Smooth muscle cell (in vitro differentiated cells): Measurements from ENCODE around the gene FMN1. TPM values are rescaled to one million over a fixed set of nuclear protein-coding genes. Genes with fewer than 3 reads are reported as not detected.

Experiments used
- DNase-seq: peaks from one replicate; lab custom pipeline; 2025; ENCODE audit not compliant: unreplicated experiment; lab: John Stamatoyannopoulos, UW
- H2AFZ ChIP-seq: fragments of 200-600 bp; sonication (generic); 2 replicates; pipeline ENCODE4 v1.6.0; 2016; ENCODE audit warnings: antibody characterized with exemption, low read depth, mild to moderate bottlenecking
- H3F3A ChIP-seq: fragments of 200-600 bp; sonication (generic); 2 replicates; pipeline ENCODE4 v1.6.0; 2017; ENCODE audit warnings: antibody characterized with exemption, low read depth
- H3K27ac ChIP-seq: fragments of 200-600 bp; sonication (generic); 2 replicates; pipeline ENCODE4 v1.5.1; 2016; ENCODE audit warnings: low read depth, mild to moderate bottlenecking
- H3K27me3 ChIP-seq: fragments of 200-600 bp; sonication (generic); 2 replicates; pipeline ENCODE4 v1.6.1; 2016; ENCODE audit warnings: low read depth, mild to moderate bottlenecking
- H3K36me3 ChIP-seq: fragments of 200-600 bp; sonication (generic); 2 replicates; pipeline ENCODE4 v1.5.1; 2016; ENCODE audit warnings: low read depth
- H3K4me1 ChIP-seq: fragments of 200-600 bp; sonication (generic); 2 replicates; pipeline ENCODE4 v1.5.1; 2016; ENCODE audit warnings: low read depth
- H3K4me2 ChIP-seq: fragments of 200-600 bp; sonication (generic); 2 replicates; pipeline ENCODE4 v1.6.0; 2016; ENCODE audit warnings: mild to moderate bottlenecking
- H3K4me3 ChIP-seq: fragments of 200-600 bp; sonication (generic); 2 replicates; pipeline ENCODE4 v1.5.1; 2016; ENCODE audit warnings: mild to moderate bottlenecking
- H3K79me2 ChIP-seq: fragments of 200-600 bp; sonication (generic); 2 replicates; pipeline ENCODE4 v1.6.0; 2016; ENCODE audit warnings: low read depth, mild to moderate bottlenecking
- H3K9ac ChIP-seq: fragments of 200-600 bp; sonication (generic); 2 replicates; pipeline ENCODE4 v1.6.0; 2016; ENCODE audit warnings: low read depth
- H3K9me3 ChIP-seq: fragments of 200-600 bp; sonication (generic); replicated peaks from 2 replicates; pipeline ENCODE4 v1.5.1; 2016; ENCODE audit warnings: low read depth
- H4K20me1 ChIP-seq: fragments of 200-600 bp; sonication (generic); 2 replicates; pipeline ENCODE4 v1.6.0; 2016; ENCODE audit warnings: low read depth
- WGBS: methylation state at CpG from one replicate; pipeline ENCODE4 v1.1.7; 2016; ENCODE audit warnings: low lambda C conversion rate; 5-methylcytosine and 5-hydroxymethylcytosine counted together
- polyA plus RNA-seq: library from polyadenylated mRNA; unstranded; fragments of >200 nt; fragmentation: Nextera tagmentation; extraction: Ambion mirVana; gene quantifications from 2 replicates; pipeline ENCODE4 v1.2.1, GENCODE V29; 2016
- total RNA-seq: library from RNA; depleted of rRNA; stranded (reverse); fragments of >200 nt; gene quantifications from 2 replicates; pipeline ENCODE4 v1.2.3, GENCODE V29; 2014
- TF ChIP-seq, protein P1 (sequence below): fragments of 200-600 bp; sonication (generic); IDR thresholded peaks from 2 replicates; pipeline ENCODE4 v1.5.1; 2017; ENCODE audit warnings: borderline replicate concordance, mild to moderate bottlenecking, antibody characterized with exemption; ENCODE audit not compliant: insufficient read depth, poor library complexity, severe bottlenecking

The FMN1 gene
- total and polyA plus RNA-seq, 2 experiments from 2014 or later = 0.08 to 4.0 TPM

DNA sequence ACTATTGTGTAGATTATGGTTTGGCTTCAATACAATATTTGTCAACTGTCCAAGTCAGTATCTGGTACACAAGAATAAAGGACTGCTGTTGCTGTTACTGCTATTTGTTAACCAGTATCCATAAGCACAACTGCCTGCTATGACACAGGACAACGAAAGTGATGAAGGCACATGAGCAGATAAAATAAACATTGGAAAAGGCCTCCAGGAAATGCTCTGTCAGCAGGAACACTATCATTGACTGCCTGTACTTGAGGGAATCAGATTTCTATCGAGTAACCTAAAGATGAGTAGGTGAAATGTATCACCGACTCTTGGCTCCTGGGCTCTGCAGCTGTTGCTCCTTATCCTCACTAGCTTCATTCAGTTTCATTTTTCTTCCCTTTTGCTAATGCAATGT lies 56.5 kb downstream of the FMN1 start:
- no peak for DNase-seq
- Histone ChIP-seq H3K4me1 (no peaks in the 10 kb centered on the region), H3K79me2 (no peaks in the 10 kb centered on the region), H3F3A (no peaks in the 10 kb centered on the region), H3K9ac (no peak overlapping the region), H3K27me3 (peaks cover 55% of the 10 kb centered on the region), H3K9me3 (no peaks in the 10 kb centered on the region), H3K4me2 (no peak overlapping the region), H3K27ac (no peak overlapping the region), H3K4me3 (no peak overlapping the region), H4K20me1 (no peaks in the 10 kb centered on the region), H2AFZ (no peak overlapping the region), H3K36me3 (no peaks in the 10 kb centered on the region)
- 92% methylated on average over 3 of the region's 3 CpGs for WGBS
- TF ChIP-seq, protein P1, sequence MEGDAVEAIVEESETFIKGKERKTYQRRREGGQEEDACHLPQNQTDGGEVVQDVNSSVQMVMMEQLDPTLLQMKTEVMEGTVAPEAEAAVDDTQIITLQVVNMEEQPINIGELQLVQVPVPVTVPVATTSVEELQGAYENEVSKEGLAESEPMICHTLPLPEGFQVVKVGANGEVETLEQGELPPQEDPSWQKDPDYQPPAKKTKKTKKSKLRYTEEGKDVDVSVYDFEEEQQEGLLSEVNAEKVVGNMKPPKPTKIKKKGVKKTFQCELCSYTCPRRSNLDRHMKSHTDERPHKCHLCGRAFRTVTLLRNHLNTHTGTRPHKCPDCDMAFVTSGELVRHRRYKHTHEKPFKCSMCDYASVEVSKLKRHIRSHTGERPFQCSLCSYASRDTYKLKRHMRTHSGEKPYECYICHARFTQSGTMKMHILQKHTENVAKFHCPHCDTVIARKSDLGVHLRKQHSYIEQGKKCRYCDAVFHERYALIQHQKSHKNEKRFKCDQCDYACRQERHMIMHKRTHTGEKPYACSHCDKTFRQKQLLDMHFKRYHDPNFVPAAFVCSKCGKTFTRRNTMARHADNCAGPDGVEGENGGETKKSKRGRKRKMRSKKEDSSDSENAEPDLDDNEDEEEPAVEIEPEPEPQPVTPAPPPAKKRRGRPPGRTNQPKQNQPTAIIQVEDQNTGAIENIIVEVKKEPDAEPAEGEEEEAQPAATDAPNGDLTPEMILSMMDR = no peak

DNA sequence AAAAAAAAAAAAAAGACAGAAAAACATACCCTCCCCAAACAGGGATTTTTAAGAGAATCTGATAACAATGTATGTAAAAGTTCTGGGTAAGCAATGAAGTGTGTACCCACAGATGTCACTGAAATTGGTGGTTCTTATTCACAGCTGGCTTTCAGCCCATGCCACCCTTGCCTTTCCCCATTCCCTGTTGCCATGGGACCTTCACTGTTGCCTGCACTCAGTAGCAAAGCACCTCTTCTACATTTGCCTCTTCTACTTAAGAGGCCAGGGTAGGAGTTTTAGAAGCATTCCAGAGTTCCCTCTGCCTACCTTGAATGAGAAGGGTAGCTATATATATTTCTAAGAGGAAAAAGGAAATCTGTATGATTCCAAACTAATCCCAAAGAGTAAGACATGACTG lies 57.4 kb downstream of the FMN1 start:
- no peak for DNase-seq

DNA sequence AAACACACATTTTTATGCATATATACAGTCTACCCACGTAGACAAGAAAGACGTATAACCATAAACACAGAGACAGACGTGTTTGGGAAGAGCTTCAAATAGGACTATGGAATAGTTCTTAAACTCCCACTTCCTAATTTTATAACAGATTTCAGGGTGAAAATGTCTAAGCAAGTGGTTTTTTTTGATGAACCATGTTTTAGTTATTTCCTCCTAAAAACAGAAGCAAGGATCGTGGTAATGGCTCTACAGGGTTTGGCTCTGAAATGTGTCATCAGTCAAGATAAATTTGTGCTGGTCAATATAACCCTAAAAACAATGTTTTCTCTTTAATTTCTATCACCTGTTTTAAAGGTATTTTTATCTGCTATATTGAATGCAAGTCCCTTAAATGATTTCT lies 58.2 kb downstream of the FMN1 start:
- Histone ChIP-seq H3K4me3 (no peak overlapping the region), H3K9me3 (no peaks in the 10 kb centered on the region), H2AFZ (no peak overlapping the region), H3K79me2 (no peaks in the 10 kb centered on the region), H4K20me1 (no peaks in the 10 kb centered on the region), H3K36me3 (no peaks in the 10 kb centered on the region), H3K4me2 (no peak overlapping the region), H3F3A (no peaks in the 10 kb centered on the region), H3K27ac (no peak overlapping the region), H3K27me3 (peaks cover 52% of the 10 kb centered on the region), H3K4me1 (no peaks in the 10 kb centered on the region), H3K9ac (no peak overlapping the region)
- DNase-seq = no peak
- TF ChIP-seq, protein P1 = no peak
- 27% methylated on average over 4 of the region's 4 CpGs for WGBS

More for the DNA sequence above, 57.4 kb downstream of the FMN1 start:
- no peak overlapping the region for H3K4me3 ChIP-seq
- no peaks in the 10 kb centered on the region for H4K20me1 ChIP-seq
- no peaks in the 10 kb centered on the region for H3K79me2 ChIP-seq
- TF ChIP-seq, protein P1 = no peak
- no peak overlapping the region for H2AFZ ChIP-seq
- no peaks in the 10 kb centered on the region for H3K9me3 ChIP-seq
- no peaks in the 10 kb centered on the region for H3K36me3 ChIP-seq
- no peak overlapping the region for H3K4me2 ChIP-seq
- no peaks in the 10 kb centered on the region for H3F3A ChIP-seq
- H3K4me1 ChIP-seq = no peaks in the 10 kb centered on the region
- no peak overlapping the region for H3K9ac ChIP-seq
- peaks cover 58% of the 10 kb centered on the region for H3K27me3 ChIP-seq
- no peak overlapping the region for H3K27ac ChIP-seq

DNA sequence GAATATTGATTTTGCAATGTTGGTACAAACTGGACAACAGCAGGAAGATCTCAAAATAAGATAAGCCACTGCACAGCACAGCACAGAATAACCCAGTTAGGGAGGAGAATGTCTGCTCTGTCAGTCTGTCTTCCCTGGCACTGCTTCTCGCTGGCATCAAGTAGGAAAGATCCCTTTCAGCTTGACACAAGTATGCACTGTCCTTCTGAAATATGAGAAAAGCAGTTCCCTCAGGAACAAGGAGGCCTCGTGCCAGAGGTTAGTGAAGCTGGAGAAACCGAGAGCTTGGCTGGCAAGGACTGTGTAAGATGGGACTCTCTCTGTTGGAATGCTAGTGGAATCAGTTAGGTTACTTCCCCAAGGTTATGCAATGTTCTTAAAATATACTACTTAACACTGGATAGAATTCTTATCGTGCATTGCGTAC lies 59.1 kb downstream of the FMN1 start:
- WGBS = 90% methylated on average over 5 of the region's 5 CpGs
- H3K9ac ChIP-seq = no peak overlapping the region
- H3K4me2 ChIP-seq = no peak overlapping the region
- H3K4me3 ChIP-seq = no peak overlapping the region
- peaks cover 54% of the 10 kb centered on the region for H3K27me3 ChIP-seq
- H3K27ac ChIP-seq = no peak overlapping the region
- no peaks in the 10 kb centered on the region for H3K4me1 ChIP-seq
- no peaks in the 10 kb centered on the region for H3K36me3 ChIP-seq
- DNase-seq = no peak
- H3F3A ChIP-seq = no peaks in the 10 kb centered on the region
- no peaks in the 10 kb centered on the region for H3K9me3 ChIP-seq
- H3K79me2 ChIP-seq = no peaks in the 10 kb centered on the region
- H2AFZ ChIP-seq = no peak overlapping the region
- TF ChIP-seq, protein P1 = no peak
- no peaks in the 10 kb centered on the region for H4K20me1 ChIP-seq
